ENCODE results near the gene SLC12A3.

DNA sequence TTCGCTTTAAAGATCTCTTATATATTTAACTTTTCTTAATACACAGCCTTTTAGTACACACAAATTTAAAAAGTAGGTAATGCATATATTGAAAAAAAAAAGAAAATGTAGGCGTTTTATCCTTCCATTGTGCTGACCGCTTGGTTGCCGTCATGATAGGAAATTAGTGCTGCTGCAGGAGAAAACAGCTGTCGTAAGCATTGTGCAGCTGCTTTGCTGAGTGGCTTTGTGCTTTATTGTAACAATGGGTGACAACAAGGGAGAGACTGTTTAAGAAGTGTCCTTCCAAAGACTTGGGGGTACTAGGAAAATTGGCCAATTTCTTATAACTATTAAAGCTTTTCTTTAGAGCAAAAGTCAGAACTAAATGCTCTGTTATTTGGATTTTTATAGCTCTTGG is 71.9 kb downstream of the SLC12A3 start:
- TF ChIP-seq POLR2A (IDR thresholded peaks at IDR 0.05): no peak
- TF ChIP-seq, protein P1, sequence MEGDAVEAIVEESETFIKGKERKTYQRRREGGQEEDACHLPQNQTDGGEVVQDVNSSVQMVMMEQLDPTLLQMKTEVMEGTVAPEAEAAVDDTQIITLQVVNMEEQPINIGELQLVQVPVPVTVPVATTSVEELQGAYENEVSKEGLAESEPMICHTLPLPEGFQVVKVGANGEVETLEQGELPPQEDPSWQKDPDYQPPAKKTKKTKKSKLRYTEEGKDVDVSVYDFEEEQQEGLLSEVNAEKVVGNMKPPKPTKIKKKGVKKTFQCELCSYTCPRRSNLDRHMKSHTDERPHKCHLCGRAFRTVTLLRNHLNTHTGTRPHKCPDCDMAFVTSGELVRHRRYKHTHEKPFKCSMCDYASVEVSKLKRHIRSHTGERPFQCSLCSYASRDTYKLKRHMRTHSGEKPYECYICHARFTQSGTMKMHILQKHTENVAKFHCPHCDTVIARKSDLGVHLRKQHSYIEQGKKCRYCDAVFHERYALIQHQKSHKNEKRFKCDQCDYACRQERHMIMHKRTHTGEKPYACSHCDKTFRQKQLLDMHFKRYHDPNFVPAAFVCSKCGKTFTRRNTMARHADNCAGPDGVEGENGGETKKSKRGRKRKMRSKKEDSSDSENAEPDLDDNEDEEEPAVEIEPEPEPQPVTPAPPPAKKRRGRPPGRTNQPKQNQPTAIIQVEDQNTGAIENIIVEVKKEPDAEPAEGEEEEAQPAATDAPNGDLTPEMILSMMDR (IDR thresholded peaks at IDR 0.05): no peak
